ENCODE measurements around the gene GOSR2.
"Not testable (repeated sequence)": the region's sequence is repeated elsewhere in the genome, so short reads cannot be mapped to it uniquely, and the experiment has no call there.

The GOSR2 gene

DNA sequence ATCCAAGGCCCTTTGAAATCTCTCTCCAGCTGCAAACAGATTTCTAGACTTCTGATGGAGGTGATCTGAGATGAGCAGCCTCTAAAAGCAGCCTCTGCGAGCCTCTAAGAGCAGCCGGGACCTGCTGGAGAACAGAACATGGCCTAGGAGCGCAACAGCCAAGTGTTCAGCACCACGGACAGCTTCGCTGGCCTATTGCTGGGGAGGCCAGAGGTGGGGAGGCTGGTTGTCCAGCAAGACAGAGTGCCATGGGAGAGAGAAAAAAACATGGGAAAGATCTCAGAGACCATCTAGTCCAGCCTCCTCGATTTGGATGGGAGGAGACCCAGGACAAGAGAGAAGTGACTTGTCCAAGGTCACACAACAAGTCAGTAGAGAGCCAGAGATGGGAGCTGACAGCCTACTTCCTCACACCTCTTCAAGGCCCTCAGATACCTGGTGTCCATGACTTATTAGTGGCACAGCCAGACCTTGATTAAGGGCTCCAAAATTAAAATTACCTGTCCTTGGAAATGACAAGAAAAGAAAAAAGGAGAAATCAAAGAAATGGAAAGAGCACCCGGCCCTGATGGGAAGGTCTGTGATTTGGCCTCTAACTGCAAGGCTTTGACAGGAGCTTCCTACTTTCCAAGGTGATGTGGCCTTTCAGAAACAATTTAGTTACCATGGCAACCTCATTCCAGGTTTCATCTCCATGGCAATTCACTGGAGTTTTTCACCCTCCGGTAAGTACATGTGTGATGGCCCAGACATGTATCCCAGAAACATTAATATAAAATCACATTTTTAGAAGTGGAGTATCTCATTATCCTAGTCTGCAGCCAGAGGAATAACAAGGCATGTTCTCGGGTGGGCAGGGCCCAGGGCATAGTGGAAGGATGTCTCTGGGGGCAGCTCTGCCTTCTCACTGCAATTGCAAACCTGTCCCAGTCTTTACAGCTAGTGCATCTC lies 41.6 kb downstream of the GOSR2 start:
- DNase-seq (ENCODE audit: low spot score), result no peak

DNA sequence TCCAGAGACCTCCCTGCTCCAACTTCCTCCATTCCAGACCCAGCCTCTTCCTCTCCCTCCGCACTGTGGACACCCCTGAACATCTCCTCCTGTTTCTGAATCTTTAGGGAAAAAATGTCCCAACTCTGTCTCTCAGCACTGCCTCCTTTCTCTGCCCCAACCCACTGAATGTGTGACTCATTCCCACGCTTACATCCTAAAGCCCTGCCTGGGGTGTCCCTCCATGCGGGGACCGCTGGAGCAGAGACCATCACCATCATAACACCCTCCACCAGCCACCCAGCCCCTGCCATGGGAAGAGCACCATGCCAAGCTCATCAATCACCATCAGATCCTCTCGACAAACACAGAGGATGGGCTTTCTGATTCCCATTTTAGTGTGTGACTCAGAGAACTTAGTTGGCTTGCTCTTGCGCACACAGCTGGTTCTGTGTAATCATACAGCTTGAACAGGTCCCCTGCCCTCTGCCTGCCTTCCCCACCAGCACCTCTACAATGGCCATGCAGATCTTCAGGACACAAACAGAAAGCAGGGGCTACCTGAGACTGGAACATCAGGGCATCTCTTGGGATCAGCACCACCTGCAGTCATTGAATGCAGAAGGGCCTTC lies 45.4 kb downstream of the GOSR2 start:
- DNase-seq (ENCODE audit: low spot score), result no peak

DNA sequence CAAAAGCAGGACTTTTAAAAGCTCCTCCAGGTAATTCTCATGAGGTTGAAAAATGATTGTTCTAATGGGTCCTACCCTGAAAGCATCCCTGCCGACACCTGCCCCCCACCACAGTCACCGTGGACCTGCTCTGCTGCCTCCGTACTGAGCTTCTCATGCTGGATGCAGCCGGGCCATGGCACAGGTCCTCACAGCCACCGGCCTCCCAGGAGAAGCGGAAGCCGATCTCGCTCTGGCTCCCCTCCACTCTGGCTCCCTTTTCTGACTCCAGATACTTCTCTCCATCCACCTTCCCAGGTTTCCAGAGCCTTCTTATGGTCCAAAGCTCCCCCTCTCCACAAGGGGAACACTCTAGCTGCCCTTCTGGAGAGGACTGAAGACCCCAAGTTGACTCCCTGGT lies 45.9 kb downstream of the GOSR2 start:
- DNase-seq (ENCODE audit: low spot score), result no peak

DNA sequence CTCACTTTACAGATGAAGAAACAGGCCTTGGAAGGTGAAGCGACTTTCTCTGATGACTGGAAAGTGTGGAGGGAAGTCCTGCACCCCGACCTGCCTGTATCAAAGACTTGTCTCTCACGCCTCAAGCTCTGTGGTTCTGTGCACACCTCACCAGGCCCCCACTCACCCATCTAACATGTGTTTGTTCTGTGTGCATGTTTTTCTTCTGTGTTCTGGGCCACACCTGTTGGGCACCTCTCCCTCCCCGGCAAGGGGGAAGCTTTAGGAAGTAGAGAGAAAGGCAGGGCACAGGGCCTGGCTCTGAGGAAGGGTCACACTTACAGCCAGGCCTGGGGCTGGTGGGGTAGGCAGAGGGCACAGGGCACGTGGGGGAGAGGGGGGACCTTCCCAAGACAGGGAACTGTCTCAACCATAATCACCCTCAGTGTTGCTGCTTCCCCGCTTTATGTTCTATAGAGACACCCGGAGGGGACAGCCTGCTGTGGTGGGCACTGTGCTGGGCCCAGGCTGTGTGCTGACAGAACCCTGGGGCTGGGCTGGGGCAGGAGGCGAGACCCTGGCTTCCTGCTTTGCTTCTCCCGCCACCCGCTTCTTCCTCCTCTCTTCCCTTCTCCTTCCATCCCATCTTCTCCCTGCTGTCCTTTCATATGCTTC lies 48.8 kb downstream of the GOSR2 start:
- no peak for DNase-seq (ENCODE audit: low spot score)

DNA sequence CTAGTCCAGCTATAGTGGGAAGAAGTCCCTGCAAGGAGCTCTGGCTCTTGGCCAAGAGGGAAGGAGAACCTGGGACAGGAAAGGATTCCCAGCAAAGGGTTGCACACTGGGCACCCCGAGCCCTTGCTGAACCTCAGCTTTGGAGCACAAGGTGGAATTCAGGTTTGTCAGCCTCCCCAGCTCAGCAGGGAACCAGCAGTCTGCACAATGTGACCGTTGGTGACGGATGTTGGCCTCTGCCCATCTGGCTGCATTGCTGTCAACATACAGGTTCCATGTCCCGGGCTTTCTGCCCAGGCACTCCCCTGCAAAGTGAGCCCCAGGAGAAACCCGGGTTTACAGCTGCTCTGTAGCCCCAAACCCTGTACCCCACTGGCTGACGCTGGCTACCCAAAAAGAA lies 49.4 kb downstream of the GOSR2 start:
- no peak for DNase-seq (ENCODE audit: low spot score)

DNA sequence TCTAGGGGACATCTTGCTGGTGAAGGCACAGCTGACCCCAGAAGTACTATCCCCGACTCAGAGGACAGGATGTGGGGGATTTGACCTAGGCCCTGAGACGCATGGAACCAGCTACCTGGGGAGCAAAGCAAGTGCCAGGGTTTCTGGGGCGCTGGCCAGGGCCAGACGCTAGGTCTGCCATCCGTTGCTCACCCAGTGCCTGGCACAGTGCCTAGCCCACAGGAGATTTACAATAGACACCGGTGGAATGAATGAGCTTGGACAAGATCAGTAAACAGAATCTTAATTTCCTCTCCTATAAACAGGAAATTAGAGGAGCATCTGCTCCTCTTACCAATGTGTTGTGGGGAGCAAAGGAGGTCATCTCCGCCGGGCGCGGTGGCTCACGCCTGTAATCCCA lies 51.1 kb downstream of the GOSR2 start:
- DNase-seq (ENCODE audit: low spot score), result no peak

DNA sequence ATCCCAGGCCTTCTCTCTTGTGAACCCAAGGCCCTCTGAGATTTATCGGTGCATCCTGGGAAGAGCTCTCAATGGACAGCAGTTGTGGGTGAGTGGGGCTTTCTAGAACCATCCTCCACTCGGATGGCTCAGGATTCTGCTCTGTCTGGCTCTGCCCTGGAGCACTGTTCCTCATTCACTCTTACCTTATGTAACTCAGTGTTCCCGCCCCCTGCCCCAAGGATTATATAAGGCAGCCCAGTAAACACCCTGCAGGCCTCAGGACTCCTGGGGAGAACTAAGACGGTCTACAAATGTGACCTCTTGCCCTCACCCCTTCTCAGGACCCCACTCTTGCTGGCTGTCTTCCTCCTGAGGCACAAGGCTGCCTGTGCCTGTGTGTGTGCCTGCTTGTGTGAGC lies 52.3 kb downstream of the GOSR2 start:
- no peak for DNase-seq (ENCODE audit: low spot score)

DNA sequence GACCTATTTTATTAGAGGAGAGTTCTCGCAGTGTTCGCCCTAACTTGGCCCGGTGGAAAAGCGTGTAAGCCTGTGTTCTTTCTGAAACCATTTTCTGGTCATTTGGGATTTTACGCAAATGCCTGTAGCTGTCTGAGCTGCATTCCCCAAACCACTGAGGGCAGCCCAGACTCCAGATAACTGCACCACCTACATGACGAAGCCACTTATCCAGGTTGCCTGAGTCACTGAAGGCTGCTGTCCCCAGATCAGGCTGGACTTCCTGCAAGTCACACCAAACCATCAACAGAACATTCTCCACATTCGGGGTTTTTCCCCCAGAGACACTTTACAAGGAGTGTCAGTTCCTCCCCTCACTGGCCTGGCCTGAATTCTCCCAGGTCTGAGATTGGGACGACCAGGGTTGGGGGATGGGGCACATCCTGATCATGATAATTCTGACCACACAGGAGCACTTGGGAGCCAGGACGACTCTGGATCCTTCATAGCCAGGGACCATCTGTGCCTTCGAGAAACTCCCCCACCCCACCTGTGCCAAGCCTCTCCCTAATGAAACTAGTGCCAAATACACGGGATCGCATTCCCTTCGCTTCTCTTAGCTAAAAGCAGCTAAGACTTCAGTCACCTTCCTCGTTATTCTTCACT lies 53.8 kb downstream of the GOSR2 start:
- DNase-seq (ENCODE audit: low spot score), result no peak

DNA sequence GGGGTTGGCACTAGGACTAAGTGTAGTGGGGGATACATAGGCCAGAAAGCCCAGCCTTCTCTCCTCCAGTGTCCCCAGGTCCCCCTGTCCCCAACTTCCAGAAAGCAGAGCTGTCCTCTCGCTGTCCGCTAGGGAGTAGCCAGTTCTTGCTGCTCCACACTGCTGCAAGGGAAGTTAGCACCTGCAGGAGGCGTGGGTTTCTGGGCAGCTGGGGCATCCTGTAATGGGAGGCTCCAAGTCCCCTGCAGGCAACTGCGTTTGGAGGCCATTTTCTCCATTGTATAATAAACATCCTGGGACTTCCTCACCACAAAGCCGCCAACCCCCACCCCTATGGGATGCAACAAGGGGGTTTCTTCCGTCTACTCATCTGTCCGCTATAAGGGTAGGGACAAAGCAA lies 54.4 kb downstream of the GOSR2 start:
- DNase-seq (ENCODE audit: low spot score), result no peak

DNA sequence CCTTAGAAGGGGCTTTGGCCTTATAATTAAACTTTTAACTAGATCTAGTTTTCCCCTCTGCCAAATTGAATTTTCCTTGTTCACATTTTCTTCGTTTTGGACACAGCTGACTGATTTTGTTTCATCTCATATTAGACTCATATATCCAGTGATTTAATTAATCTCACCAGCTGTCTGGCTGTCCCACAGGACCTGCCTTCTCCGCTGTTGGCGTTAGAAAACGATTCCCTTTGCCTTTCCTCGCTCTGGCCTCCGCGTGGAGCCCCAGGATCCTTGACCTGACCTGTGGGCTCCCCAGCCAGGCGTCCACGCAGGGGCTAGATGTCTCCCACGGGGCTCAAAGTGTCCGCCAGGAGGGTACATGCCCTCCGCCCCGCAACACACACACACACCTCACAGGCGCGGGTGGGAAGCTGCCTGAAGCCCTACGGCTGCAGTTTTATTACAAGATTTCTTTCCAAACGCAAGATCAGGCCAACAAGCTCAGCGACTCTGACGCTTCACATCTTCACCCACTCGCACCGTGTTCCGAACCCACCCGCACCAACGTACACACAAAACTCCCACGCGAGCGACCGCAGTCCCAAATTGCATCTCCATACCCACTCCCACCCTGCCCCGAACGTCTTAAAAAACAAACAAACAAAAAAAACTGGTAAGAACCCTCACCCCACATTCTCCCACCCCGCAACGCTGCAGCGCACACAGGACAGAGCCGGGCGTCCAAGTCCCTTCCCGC lies 55.0 kb downstream of the GOSR2 start:
- no peak for DNase-seq (ENCODE audit: low spot score)

DNA sequence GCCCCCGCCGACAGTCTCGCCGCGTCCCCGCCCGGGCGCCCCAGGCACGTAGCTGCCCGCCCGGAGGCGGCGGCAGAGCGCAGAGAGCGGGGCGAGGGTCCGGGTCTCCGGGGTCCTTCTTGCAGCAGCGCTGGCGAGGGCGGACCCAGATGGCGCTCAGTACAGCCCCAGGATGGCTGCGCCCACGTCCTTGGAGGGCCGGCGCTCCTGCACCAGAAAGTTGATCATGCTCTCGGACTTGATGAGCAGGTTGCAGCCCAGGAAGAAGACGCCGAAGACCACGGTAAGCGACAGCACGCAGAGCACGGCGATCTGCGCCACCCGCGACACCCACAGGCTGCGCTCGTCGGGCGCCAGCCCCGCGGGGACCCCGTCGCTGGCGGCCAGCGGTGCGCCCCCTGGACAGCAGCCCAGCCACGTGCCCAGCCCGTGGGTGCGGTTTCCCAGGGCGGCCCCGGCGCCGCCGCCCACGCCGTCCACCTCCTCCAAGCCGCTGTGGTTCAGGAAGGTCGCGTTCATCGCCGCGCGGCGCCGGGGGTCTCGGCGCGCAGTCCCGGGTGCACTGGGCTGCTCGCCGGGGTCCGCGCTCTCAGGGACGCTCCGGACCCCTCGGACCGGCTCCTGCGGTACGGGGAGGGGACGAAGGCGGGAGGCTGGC lies 55.7 kb downstream of the GOSR2 start:
- DNase-seq (ENCODE audit: low spot score), result no peak

DNA sequence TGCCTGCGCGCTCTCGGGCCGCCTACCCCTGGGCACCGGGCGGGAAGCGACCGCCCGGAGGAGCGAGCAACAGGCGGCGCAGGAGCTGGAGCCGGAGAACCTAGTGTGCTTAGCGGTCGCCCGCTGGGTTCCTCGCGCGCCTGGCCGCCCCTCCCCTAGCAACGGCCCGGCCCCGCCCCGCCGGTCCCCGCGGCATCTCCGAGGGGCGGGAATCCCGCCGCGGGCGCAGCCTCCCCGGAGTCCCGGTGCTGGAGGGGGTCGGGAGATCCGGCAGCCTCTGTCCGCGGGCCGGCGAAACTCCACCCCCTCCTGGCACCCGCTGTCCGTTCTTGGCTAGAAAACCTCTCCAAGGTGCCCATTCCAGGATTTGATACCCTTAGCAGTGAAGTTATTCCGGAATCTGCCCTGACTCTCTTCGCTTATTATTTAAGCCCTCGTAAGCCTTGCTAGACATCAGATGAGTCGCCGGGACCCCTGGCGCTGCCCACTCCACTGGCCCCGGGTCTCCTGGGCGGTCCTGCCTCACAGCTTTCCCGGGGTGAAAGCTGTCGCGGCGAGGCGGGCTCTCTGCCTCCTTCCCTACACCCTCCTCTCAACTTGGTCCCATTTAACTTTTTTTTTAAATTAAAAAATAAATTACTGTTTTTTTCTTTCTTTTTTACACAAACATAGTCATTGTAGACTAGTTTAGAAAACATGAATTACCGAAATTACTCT lies 56.3 kb downstream of the GOSR2 start, which contains the start of gene RPRML:
Gene RPRML, minus strand, starts transcription at position 107 of the 717 bp plus-strand sequence. CDS start 246 bp downstream, outside the sequence.
- no peak for DNase-seq (ENCODE audit: low spot score)

DNA sequence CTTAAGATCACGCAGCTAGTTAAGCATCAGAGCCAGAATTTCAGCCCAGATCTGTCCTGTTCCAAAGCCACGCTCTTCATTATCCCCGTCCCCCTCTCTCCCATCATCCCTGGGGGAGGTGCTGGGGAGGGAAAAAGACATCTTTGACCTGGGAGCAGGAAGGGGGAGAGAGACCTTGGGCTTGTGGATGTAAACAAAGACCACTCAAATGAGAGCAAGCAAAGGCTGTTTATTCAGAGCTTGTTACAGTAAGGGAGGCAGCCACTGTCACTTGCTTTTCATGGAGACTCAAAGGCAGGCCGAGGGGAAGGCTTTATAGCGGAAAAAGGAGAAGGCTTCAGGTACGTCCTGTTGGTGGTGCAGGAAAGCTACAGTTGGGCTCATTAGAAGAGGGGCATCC lies 59.6 kb downstream of the GOSR2 start:
- no peak for DNase-seq (ENCODE audit: low spot score)

DNA sequence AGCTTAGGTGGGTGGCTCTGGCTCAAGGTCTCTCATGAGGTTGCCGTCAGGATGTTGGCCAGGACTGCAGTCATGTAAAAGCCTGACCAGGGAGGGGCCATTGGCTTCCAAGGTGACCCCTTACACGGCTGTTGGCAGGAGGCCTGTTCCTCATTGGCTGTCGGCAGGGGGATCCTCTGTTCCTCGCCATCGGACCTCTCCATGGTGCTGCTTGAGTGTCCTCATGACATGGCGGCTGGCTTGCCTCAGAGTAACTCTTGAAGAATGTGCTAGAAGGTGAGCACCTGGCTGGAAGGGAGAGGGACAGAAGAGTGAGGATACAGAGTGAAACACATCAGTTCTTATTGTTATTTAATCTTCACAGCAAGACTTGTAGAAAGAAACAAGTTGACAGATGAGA lies 60.8 kb downstream of the GOSR2 start:
- no peak for DNase-seq (ENCODE audit: low spot score)

DNA sequence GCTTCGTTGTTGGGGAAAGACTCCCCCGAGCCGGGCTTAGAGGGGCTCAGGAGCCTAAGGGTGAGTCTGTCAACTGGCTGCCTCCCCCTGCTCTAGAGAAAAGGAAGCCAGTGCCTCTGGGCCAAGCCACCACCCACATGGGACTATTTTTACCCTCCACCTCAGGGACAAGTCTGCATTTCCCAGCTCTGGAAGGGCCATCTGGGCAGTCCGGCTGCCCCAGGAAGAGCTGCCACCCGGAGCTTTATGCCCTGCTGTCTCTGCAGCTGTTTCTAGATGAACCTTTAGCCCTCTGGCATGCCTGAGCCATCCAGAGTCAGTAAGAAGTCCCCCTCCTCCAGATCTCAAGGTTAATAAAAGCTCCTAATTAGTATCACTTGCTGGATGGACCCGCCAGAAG lies 61.4 kb downstream of the GOSR2 start:
- DNase-seq (ENCODE audit: low spot score), result no peak

DNA sequence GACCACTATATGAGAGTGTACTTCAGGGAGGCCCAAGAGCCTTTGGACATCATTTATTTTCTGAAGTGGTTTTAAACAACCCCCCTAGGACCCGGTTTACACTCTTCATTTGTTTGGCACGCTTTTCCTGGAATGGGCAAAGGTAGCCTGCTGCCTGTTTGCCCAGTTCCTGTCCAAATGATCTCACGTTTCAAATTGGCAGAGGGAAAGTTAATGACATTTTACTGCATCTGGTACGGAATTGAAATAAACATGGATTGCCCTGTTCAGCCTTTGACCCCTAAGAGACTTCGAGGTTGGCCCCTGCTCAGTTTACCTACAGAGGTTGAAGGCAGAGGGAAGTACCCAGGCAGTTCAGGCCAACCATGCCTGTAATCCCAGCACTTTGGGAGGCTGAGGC lies 61.9 kb downstream of the GOSR2 start:
- DNase-seq (ENCODE audit: low spot score), result no peak

DNA sequence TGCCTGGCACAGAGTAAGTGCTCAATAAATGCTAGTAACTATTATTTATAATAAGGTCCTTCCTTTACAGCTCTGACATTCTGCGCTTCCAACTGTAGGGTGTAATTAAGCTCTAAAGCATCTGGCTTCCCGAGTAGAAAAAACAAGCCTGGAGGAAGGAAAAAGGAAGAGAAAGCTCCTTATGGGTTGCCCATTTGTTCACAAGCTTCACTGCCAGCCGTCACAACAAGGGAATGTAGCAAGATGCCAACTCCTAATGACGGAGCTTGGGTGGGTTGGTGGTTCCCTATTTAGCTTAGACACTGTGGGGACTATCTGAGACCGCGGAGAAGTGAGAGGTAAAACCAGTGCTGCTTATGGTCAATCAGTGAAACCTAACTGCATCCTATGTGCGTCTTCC lies 63.4 kb downstream of the GOSR2 start:
- DNase-seq (ENCODE audit: low spot score), result no peak

DNA sequence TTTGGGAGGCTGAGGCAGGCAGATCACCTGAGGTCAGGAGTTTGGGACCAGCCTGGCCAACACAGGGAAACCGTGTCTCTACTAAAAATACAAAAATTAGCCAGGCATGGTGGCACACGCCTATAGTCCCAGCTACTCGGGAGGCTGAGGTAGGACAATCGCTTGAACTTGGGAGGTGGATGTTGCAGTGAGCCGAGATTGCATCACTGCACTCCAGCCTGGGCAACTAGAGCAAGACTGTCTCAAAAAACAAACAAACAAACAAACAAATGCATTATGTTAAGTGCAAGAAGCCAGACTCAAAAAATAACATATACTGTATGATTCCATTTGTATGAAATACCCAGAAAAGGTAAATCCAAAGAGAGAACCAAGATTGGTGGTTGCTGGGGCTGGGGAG lies 65.0 kb downstream of the GOSR2 start:
- not testable (repeated sequence) for DNase-seq (ENCODE audit: low spot score)

DNA sequence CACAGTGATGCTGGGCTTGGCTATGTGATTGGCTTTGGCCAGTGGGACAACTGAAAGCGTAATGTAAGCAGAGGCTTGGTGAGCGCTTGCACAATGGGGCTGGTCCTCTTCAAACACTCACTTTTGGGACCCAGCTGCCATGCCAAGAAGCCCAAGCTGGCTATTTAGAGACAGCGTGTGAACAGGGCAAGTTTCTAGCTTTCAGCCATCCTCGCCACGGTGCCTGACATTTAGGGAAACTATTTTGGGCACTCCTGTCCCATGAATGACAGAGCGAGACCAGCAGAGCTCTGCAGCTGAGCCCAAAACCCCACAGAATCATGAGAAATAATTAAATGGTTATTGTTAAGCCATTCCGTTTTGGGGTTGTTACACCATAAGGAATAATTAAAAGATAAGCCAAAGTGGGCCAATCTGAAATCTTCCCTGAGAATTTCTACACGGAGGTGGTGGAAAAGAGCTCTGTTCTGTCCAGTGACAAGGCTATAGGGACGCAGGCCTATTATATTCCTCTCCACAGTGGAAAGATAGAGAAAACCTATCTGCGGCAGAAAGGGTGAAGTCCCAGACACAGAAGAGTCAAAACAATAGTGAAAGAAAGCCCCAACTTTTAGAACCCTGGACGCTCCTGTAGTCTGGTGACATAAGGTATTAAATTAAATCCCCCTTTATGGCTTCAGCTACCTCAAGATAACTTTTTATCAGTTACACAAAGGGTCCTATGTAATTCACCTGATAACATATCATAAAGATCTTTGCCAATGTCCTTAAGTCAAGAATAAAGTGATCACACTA lies 66.9 kb downstream of the GOSR2 start:
- no peak for DNase-seq (ENCODE audit: low spot score)

DNA sequence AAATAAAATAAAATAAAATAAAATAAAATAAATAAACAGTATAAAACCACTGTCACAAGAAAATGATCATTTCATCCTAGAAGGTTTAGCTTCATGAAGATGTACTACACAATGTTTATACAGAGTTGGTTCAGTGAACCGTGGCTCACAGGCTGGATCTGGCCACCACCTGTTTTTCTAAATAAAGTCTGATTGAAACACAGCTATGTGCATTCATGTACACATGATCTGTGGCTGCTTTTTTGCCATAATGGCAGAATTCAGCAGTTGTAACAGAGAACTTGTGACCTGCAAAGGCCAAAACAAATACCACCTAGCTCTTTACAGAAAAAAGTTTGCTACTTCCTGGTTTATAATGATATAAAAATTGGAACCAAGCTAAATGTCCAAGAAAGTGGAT lies 68.7 kb downstream of the GOSR2 start:
- no peak for DNase-seq (ENCODE audit: low spot score)
